Stimulated activated CD8-positive, alpha-beta memory T cell treated with anti-CD3 and anti-CD28 coated beads, Interleukin-7, amount 100 ng/mL, for 1 hour (primary cell): ENCODE data around the gene NUCB2.
"Not testable (repeated sequence)": the region's sequence is repeated elsewhere in the genome, so short reads cannot be mapped to it uniquely, and the experiment has no call there.

Experiments used
- DNase-seq, 2 donors: peaks; one replicate each; pipeline ENCODE4 v3.0.0-alpha.2; 2020; ENCODE audit warnings: low read depth in 2 of 2

NUCB2 gene

GRCh38 chr11:17268500-17268899 is 8.0 kb upstream of the NUCB2 start:
- not testable (repeated sequence) for DNase-seq

GRCh38 chr11:17268902-17269301 is 7.6 kb upstream of the NUCB2 start:
- no peak for DNase-seq

GRCh38 chr11:17272801-17273200 is 3.7 kb upstream of the NUCB2 start:
- DNase-seq = no peak

- DNase-seq = no peak
Observed at GRCh38 chr11:17273211-17273610, 3.3 kb upstream of the NUCB2 start.

- DNase-seq = no peak
Observed at GRCh38 chr11:17273668-17274282, 2.8 kb upstream of the NUCB2 start.

- DNase-seq = no peak
Observed at GRCh38 chr11:17275400-17276235, 921 bp upstream of the NUCB2 start.

GRCh38 chr11:17277024-17277584 is 565 bp downstream of the NUCB2 start:
- no peak for DNase-seq

- DNase-seq = no peak
Observed at GRCh38 chr11:17280494-17281127, 4.1 kb downstream of the NUCB2 start.

GRCh38 chr11:17286332-17286731 is 9.8 kb downstream of the NUCB2 start:
- no peak for DNase-seq

GRCh38 chr11:17287058-17287457 is 10.5 kb downstream of the NUCB2 start:
- DNase-seq = no peak

GRCh38 chr11:17291710-17292109 is 15.2 kb downstream of the NUCB2 start:
- DNase-seq = no peak

GRCh38 chr11:17293311-17293710 is 16.8 kb downstream of the NUCB2 start:
- DNase-seq = no peak

- DNase-seq = no peak
Observed at GRCh38 chr11:17294033-17294432, 17.5 kb downstream of the NUCB2 start.

- DNase-seq = no peak
Observed at GRCh38 chr11:17296852-17297559, 20.5 kb downstream of the NUCB2 start.

- DNase-seq = no peak
Observed at GRCh38 chr11:17298302-17298701, 21.8 kb downstream of the NUCB2 start.

GRCh38 chr11:17300372-17300771 is 23.8 kb downstream of the NUCB2 start:
- DNase-seq = no peak

- no peak for DNase-seq
Observed at GRCh38 chr11:17313349-17314231, 37.1 kb downstream of the NUCB2 start.

- no peak for DNase-seq
Observed at GRCh38 chr11:17314232-17314547, 37.7 kb downstream of the NUCB2 start.

- DNase-seq = no peak
Observed at GRCh38 chr11:17314904-17315426, 38.4 kb downstream of the NUCB2 start.

GRCh38 chr11:17328871-17329494 is 52.4 kb downstream of the NUCB2 start:
- DNase-seq = no peak
